WTC11 (cell line): ENCODE data around the gene CNTN5. TPM values are rescaled to one million over a fixed set of nuclear protein-coding genes. Genes with fewer than 3 reads are reported as not detected.

ENCODE experiments used
- ATAC-seq: fragments of 200-7000 bp; cut with Tn5 transposase; 2 replicates; pipeline ENCODE4 v1.10.0; 2021; ENCODE audit warnings: mild to moderate bottlenecking, moderate library complexity
- CTCF ChIA-PET: fragments of 300-600 bp; sonication (Branson Sonifier 250); formaldehyde crosslinking; loops from one replicate; lab custom pipeline; 2021; ENCODE audit warnings: antibody characterized with exemption; lab: Charles Lee
- POLR2A ChIA-PET: fragments of 350-600 bp; sonication (Branson Sonifier 250); formaldehyde crosslinking; loops from one replicate; lab custom pipeline; 2021; ENCODE audit warnings: antibody characterized with exemption; lab: Charles Lee
- DNase-seq: peaks from one replicate; pipeline ENCODE4 v3.0.0; 2021; ENCODE audit warnings: low spot score
- H3K27ac Mint-ChIP-seq: 2 replicates; pipeline ENCODE4 v1.8.0; 2021; ENCODE audit warnings: mixed read lengths
- H3K27me3 Mint-ChIP-seq: 2 replicates; pipeline ENCODE4 v1.8.0; 2021; ENCODE audit warnings: low read depth, mild to moderate bottlenecking, moderate library complexity, mixed read lengths
- H3K36me3 Mint-ChIP-seq: 2 replicates; pipeline ENCODE4 v1.8.0; 2021; ENCODE audit warnings: mixed read lengths
- H3K4me1 Mint-ChIP-seq: 2 replicates; pipeline ENCODE4 v1.8.0; 2022; ENCODE audit warnings: mixed read lengths
- H3K4me3 Mint-ChIP-seq: 2 replicates; pipeline ENCODE4 v1.8.0; 2021; ENCODE audit warnings: mild to moderate bottlenecking, moderate library complexity, mixed read lengths
- H3K9me3 Mint-ChIP-seq: 2 replicates; pipeline ENCODE4 v1.8.0; 2021; ENCODE audit warnings: mixed read lengths
- E2F5 ChIP-seq: sonication (generic); formaldehyde crosslinking; IDR thresholded peaks from 2 replicates; pipeline ENCODE4 v1.8.1; 2022; ENCODE audit warnings: mild to moderate bottlenecking, moderate library complexity, missing genetic modification reagents
- ERG ChIP-seq: fragments of 250-450 bp; sonication (Bioruptor Pico); IDR thresholded peaks from 2 replicates; pipeline ENCODE4 v1.8.0; 2021; ENCODE audit warnings: mild to moderate bottlenecking
- FOXJ3 ChIP-seq: sonication (generic); formaldehyde crosslinking; IDR thresholded peaks from 2 replicates; pipeline ENCODE4 v1.9.0; 2021; ENCODE audit warnings: missing genetic modification reagents, mild to moderate bottlenecking, borderline replicate concordance
- FOXP4 ChIP-seq: sonication (generic); formaldehyde crosslinking; IDR thresholded peaks from 2 replicates; pipeline ENCODE4 v1.8.0; 2022; ENCODE audit warnings: mild to moderate bottlenecking, missing genetic modification reagents
- HMGA2 ChIP-seq: fragments of 250-450 bp; sonication (Bioruptor Pico); IDR thresholded peaks from 2 replicates; pipeline ENCODE4 v1.4.0; 2021; ENCODE audit warnings: mild to moderate bottlenecking, moderate library complexity
- HMGXB4 ChIP-seq: sonication (generic); formaldehyde crosslinking; IDR thresholded peaks from 2 replicates; pipeline ENCODE4 v1.8.1; 2023; ENCODE audit warnings: mild to moderate bottlenecking, moderate library complexity, missing genetic modification reagents
- IRF1 ChIP-seq: sonication (generic); formaldehyde crosslinking; IDR thresholded peaks from 2 replicates; pipeline ENCODE4 v1.8.0; 2023; ENCODE audit warnings: missing genetic modification reagents
- JUN ChIP-seq: sonication (generic); formaldehyde crosslinking; IDR thresholded peaks from 2 replicates; pipeline ENCODE4 v1.8.0; 2023; ENCODE audit warnings: mild to moderate bottlenecking, missing genetic modification reagents
- MYBL2 ChIP-seq: sonication (generic); formaldehyde crosslinking; IDR thresholded peaks from 2 replicates; pipeline ENCODE4 v1.8.1; 2023; ENCODE audit warnings: mild to moderate bottlenecking, moderate library complexity, missing genetic modification reagents
- NFATC4 ChIP-seq: fragments of 250-450 bp; sonication (Bioruptor Pico); IDR thresholded peaks from 2 replicates; pipeline ENCODE4 v1.9.0; 2021; ENCODE audit warnings: mild to moderate bottlenecking
- RELA ChIP-seq: sonication (generic); formaldehyde crosslinking; IDR thresholded peaks from 2 replicates; pipeline ENCODE4 v1.8.1; 2022; ENCODE audit warnings: missing genetic modification reagents, mild to moderate bottlenecking, borderline replicate concordance
- RORB ChIP-seq: fragments of 250-450 bp; sonication (Bioruptor Pico); IDR thresholded peaks from 2 replicates; pipeline ENCODE4 v1.9.0; 2021; ENCODE audit warnings: mild to moderate bottlenecking
- SOX15 ChIP-seq: fragments of 250-450 bp; sonication (Bioruptor Pico); IDR thresholded peaks from 2 replicates; pipeline ENCODE4 v1.9.0; 2021; ENCODE audit warnings: mild to moderate bottlenecking
- TEAD4 ChIP-seq: sonication (generic); formaldehyde crosslinking; IDR thresholded peaks from 2 replicates; pipeline ENCODE4 v1.8.0; 2022; ENCODE audit warnings: mild to moderate bottlenecking, missing genetic modification reagents
- TP53 ChIP-seq: sonication (generic); formaldehyde crosslinking; IDR thresholded peaks from 2 replicates; pipeline ENCODE4 v1.8.1; 2023; ENCODE audit warnings: mild to moderate bottlenecking, missing genetic modification reagents
- ZMAT4 ChIP-seq: fragments of 250-450 bp; sonication (Bioruptor Pico); IDR thresholded peaks from 2 replicates; pipeline ENCODE4 v1.9.0; 2021; ENCODE audit warnings: mild to moderate bottlenecking
- ZNF121 ChIP-seq: sonication (generic); formaldehyde crosslinking; IDR thresholded peaks from 2 replicates; pipeline ENCODE4 v1.8.0; 2023; ENCODE audit warnings: missing genetic modification reagents
- ZNF138 ChIP-seq: sonication (generic); formaldehyde crosslinking; conservative IDR thresholded peaks from 2 replicates; pipeline ENCODE4 v1.8.1; 2022; ENCODE audit warnings: mild to moderate bottlenecking, moderate library complexity, missing genetic modification reagents
- ZNF532 ChIP-seq: fragments of 250-450 bp; sonication (Bioruptor Pico); IDR thresholded peaks from 2 replicates; pipeline ENCODE4 v1.9.0; 2021; ENCODE audit warnings: mild to moderate bottlenecking, borderline replicate concordance
- total RNA-seq: library from RNA; stranded (reverse); gene quantifications from 3 replicates; pipeline ENCODE4 v1.2.3, GENCODE V29; 2021

CNTN5 gene
- total RNA-seq, 1 experiment from 2014 or later, result 0.07 TPM

GRCh38 chr11:100182927-100183326 lies 1162.2 kb downstream of the CNTN5 start (continued):
- no peak for TF ChIP-seq ZNF121
- TF ChIP-seq ZMAT4, result no peak
- no peak for TF ChIP-seq ERG (CRISPR knock-in tag)

GRCh38 chr11:100185588-100185987 lies 1164.8 kb downstream of the CNTN5 start:
- H3K27me3 Mint-ChIP-seq, result no peaks in the 10 kb centered on the region; the same call in 1 of the 2 replicates
- H3K36me3 Mint-ChIP-seq, result peaks cover 9% of the 10 kb centered on the region
- DNase-seq (no peak), ATAC-seq (no peak)
- peaks cover 17% of the 10 kb centered on the region for H3K9me3 Mint-ChIP-seq
- no peak for TF ChIP-seq ZNF532 (CRISPR knock-in tag)
- TF ChIP-seq TEAD4 (CRISPR knock-in tag), result no peak
- no peak for TF ChIP-seq FOXJ3 (CRISPR knock-in tag)
- no peak for TF ChIP-seq SOX15
- TF ChIP-seq HMGA2 (CRISPR knock-in tag), result no peak
- POLR2A ChIA-PET, result no interaction called here
- peaks cover 43% of the 10 kb centered on the region for H3K4me1 Mint-ChIP-seq
- H3K4me3 Mint-ChIP-seq, result no peak overlapping the region
- H3K27ac Mint-ChIP-seq, result no peak overlapping the region
- CTCF ChIA-PET, result no interaction called here

- ATAC-seq, result peak; percentile 88
- Mint-ChIP-seq H3K27ac (peak overlapping the region; percentile 69), H3K36me3 (peaks cover 9% of the 10 kb centered on the region), H3K4me1 (peaks cover 47% of the 10 kb centered on the region)
- POLR2A ChIA-PET, result no interaction called here
- no peak for TF ChIP-seq E2F5 (CRISPR knock-in tag)
- TF ChIP-seq FOXP4 (CRISPR knock-in tag), result peak; percentile 69; the same call in 1 of the 2 replicates
- TF ChIP-seq, all 79 proteins: peak for 1
- Mint-ChIP-seq H3K27me3 (no peaks in the 10 kb centered on the region; the same call in 1 of the 2 replicates), H3K9me3 (peaks cover 17% of the 10 kb centered on the region), H3K4me3 (peak overlapping the region; percentile 4; the same call in 1 of the 2 replicates)
- DNase-seq, result peak; percentile 9
- CTCF ChIA-PET, result no interaction called here
Observed at GRCh38 chr11:100188137-100188783, 1167.5 kb downstream of the CNTN5 start.

- 0 out of 2 replicates have a peak, but pooled peaks cover 3% of the 10 kb centered on the region for H3K36me3 Mint-ChIP-seq
- H3K27ac Mint-ChIP-seq, result no peak overlapping the region
- peaks cover 10% of the 10 kb centered on the region for H3K9me3 Mint-ChIP-seq
- ChIA-PET POLR2A (no interaction called here), CTCF (no interaction called here)
- H3K27me3 Mint-ChIP-seq, result no peaks in the 10 kb centered on the region; the same call in 1 of the 2 replicates
- ATAC-seq (no peak), DNase-seq (no peak)
- H3K4me3 Mint-ChIP-seq, result no peak overlapping the region
- H3K4me1 Mint-ChIP-seq, result peaks cover 51% of the 10 kb centered on the region
- no peak for TF ChIP-seq ZNF138 (CRISPR knock-in tag)
- no peak for TF ChIP-seq NFATC4 (CRISPR knock-in tag)
- TF ChIP-seq TEAD4 (CRISPR knock-in tag), result no peak
- TF ChIP-seq JUN, result no peak
- TF ChIP-seq HMGXB4 (CRISPR knock-in tag), result no peak
- TF ChIP-seq RORB, result no peak
- TF ChIP-seq RELA (CRISPR knock-in tag), result no peak
- no peak for TF ChIP-seq MYBL2 (CRISPR knock-in tag)
- no peak for TF ChIP-seq TP53 (CRISPR knock-in tag)
- no peak for TF ChIP-seq IRF1 (CRISPR knock-in tag)
Observed at GRCh38 chr11:100190395-100190794, 1169.6 kb downstream of the CNTN5 start.
